Right lung (tissue), 5 donors: Measurements from ENCODE around the gene GLS. TPM values are rescaled to one million over a fixed set of nuclear protein-coding genes. Genes with fewer than 3 reads are reported as not detected.

Experiments used
- DNase-seq, 2 donors: peaks; one replicate each; pipeline ENCODE4 v3.0.0-alpha.2; 2013
- polyA plus RNA-seq, 5 donors: library from polyadenylated mRNA; unstranded; fragments of 120-200 nt; gene quantifications; one replicate each; pipeline versions ENCODE4 v1.2.1 to v1.2.3, GENCODE V29; 2013; ENCODE audit warnings: inconsistent platforms in 1 of 5, low replicate concordance in 1 of 5; ENCODE audit not compliant: insufficient read length in 5 of 5, insufficient read depth in 1 of 5

The GLS gene
- polyA plus RNA-seq, 5 donors: 77.3 to 139 (median 115) TPM

DNA sequence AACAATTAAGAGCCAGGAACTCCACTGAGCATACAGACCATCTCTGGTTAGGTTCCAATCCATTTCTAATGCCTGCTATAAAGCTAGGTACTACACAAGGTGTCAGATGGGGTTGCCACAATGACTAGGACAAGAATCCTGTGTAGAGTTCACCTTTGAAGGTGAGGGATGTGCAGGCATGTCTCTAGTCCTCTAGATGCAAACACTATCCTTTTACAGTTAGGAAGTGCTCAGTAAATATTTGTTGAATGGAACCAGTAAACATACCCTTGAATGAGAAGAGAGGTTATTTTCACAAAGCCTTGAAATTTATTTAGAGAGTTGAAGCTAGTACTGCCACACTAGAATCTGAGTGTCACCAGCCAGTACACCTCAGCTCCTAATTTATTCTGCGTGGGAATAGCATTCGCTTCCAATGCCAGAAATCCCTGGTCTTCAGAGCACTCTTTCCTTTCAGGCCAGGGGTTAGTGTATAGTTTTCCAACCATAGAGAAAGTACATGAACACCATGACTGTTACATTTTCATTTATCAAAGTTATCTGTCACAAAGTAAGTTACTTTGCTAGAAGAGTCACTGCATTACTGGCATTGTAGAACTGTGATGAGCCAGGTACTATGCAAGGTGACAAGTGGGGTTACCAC lies 85.1 kb downstream of the GLS start:
- no peak for DNase-seq

GRCh38 chr2:190968522-190968921 lies 87.9 kb downstream of the GLS start:
- DNase-seq: no peak

DNA sequence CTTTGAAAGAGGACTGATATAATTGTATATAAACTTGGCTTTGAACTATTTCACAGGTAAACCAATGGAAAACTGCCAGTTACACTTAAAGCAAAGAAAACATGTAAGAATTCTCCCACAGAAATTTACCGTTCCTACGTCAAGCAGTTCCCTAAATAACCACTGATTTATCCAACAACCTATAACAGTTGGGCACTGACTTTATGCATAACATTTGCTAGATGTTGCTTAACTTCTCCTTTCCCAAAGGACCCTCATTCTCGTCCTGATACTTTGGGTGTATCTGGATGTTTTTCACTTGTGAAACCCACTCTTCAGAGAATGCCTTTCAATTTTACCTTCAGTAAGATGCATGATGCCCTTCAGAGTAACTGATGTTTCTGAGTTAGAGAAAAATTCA lies 89.5 kb downstream of the GLS start:
- DNase-seq: no peak

GRCh38 chr2:190970873-190971506 lies 90.4 kb downstream of the GLS start:
- no peak for DNase-seq

- no peak for DNase-seq
These were observed 91.6 kb downstream of the GLS start for GRCh38 chr2:190972213-190972612.

GRCh38 chr2:190972846-190973245 lies 92.2 kb downstream of the GLS start:
- no peak for DNase-seq

DNA sequence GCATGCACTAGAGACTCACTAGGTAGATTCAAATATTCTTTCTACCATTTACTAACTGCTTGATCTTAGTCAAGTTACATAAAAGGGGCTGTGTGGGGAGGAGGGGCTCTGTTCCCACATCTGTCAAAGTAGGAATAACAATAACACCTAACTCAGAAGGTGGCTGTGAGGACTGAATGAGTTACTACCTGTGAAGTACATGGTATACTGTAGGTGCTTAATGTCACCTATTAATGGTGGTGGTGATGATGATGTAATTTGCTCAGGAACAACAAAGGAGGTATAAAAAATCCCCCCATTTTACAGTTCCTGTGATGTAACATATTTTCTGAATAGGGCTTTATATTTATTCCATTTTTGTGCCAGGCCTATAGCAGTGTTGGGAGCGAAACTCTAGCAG lies 92.6 kb downstream of the GLS start:
- no peak for DNase-seq

- peak in 1 of 2 donors; percentile 26 for DNase-seq
These were observed 93.4 kb downstream of the GLS start for GRCh38 chr2:190973726-190974628.

- DNase-seq: no peak
These were observed 94.2 kb downstream of the GLS start for GRCh38 chr2:190974629-190975361.

DNA sequence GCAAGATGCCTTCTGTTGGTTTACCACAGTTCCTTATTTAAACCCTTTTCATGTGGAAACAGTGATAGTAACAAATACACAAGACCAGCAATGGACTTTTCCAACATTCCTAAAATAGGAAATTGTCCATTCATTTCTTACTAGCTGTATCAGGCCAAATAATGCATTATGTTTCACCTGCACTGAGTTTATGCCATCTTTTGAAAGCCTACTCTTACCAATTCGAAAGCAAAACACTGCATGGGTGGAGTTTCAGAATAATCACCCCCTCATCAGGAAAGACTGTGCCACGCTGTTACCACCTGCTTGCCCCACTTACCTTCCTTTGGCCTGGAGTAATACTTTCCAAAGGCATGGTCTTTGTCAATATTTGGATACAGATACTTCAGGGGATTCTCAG lies 95.9 kb downstream of the GLS start:
- no peak for DNase-seq

DNA sequence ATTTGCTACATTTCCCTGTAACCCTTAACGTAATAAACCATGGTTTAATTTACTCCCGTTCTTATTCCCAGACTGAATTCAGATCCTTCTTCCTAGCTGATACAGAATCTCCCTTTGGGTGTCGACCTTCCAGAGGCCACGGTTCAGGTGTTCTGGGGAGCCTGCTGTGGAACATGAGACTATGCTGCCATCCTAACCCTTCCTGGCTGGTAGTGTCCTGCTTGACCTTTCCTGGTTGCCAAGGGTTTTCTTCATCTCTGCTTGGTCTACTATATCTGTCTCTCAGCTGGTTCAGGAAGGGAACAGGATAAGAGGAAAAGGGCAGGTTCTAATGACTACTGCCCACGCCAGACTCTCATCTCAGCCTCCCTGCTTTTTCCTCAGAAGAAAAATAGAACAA lies 96.9 kb downstream of the GLS start:
- DNase-seq: no peak

DNA sequence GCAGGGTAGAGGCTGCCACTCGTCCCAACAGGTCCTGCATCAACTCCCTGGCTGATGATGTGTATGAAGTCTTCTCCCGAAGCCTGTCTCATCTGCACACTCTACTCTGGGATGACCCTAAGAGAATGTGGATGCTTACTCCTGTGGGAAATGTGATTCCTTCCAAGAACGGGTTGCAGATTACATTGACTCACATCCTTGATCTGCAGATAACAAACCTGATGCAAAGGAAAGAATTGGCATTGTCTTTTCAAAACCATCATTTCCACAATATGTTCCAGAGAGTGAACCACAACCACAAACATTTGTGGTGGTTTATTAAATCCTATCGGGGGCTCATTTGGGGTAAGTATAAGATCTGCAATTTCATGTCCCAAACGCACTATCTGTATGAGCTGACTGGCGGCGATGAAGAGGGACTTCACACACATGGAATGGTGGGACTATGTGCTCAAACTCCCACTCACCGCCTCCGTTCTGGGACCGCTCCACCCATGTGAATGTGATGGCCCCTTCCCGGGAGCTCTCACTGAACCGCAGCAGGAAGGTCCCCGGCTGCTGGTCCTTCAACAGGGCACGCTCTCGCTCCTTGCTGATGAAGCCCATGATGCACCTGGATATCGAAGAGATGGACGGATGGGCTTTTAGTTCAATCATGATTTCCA lies 97.9 kb downstream of the GLS start:
- no peak for DNase-seq

GRCh38 chr2:190979906-190980629 lies 99.4 kb downstream of the GLS start:
- DNase-seq: peak; percentile 80 to 81

GRCh38 chr2:190980630-190981209 lies 100.1 kb downstream of the GLS start:
- no peak for DNase-seq

- no peak for DNase-seq
These were observed 100.7 kb downstream of the GLS start for GRCh38 chr2:190981333-190981732.

- no peak for DNase-seq
These were observed 101.1 kb downstream of the GLS start for GRCh38 chr2:190981733-190982132.

DNA sequence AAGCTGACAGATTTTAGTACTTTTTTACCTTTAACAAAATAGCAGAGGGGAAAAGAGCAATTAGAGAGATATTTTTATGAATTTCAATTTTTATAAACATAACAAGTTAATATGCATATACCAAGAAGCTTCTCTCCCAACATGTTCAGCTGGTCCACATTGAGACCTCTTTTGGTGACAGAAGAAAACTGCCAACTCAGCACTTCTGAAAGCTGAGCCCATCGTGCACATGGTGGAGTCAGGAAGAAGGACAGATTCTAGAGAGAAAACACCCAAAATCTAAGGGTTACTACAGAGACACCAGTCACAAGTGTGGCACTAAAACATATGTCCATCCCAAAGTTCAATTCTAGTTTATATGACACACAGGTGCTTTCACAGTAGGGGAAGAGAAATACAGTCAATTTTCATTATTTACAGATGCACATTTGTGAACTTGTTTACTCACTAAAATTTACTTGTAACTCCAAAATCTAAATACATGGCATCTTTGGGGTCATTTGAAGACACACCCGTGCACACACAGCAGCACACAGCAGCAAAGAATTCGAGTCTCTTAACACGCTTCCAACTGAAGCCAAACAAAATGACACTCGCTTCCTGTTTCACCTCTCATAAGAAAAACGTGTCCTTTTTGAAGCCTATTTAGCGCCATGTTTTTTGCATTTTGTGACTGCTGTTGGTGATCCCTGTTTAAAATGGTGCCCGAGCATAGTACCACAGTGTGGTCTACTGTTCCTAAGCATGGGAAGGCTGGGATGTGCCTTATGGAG lies 101.8 kb downstream of the GLS start:
- no peak for DNase-seq

DNA sequence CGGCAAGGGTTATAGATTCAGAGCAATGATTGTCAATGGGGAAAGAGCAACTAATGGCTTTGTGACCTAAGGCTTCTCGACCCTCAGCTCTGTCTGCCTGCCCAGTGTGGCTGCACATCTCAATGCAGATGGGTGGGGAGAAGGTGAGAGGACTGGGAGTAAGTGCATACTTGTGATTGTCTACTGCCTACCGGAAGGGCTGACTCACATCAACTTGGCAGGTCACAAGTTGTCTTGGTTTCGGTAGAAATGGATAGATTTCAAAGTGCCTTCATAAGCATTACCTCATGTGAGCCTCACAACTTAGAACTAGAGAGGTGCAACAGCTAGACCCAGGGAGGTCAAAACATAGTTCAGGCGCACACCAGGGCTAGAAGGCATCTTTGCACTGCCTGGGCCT lies 104.0 kb downstream of the GLS start:
- DNase-seq: no peak

GRCh38 chr2:190986221-190986953 lies 105.8 kb downstream of the GLS start:
- no peak for DNase-seq
